Measurements from ENCODE around the gene VAMP7. TPM values are rescaled to one million over a fixed set of nuclear protein-coding genes. Genes with fewer than 3 reads are reported as not detected.
A peak's percentile ranks its signal among the peaks of the same experiment; 100 is the strongest.

VAMP7 gene
- total RNA-seq, 1 experiment from 2014 or later: 19.9 TPM

- Histone ChIP-seq H4K91ac (ENCODE audit: insufficient read length, low read depth, low read length) (no peak overlapping the region), H3K27ac (ENCODE audit: insufficient read length, low read depth, low read length) (no peak overlapping the region)
- peak overlapping the region; percentile 90 to 94 for H3K4me3 Mint-ChIP-seq
Measured at GRCh38 chrX:155880586-155881157, 473 bp upstream of the VAMP7 start.

More at GRCh38 chrX:155880586-155881157, 473 bp upstream of the VAMP7 start:
- no peak for TF ChIP-seq CTCF (conservative IDR thresholded peaks at IDR 0.05)
- Mint-ChIP-seq H3K27me3 (ENCODE audit: low read depth) (peaks cover 19% of the 10 kb centered on the region), H3K36me3 (ENCODE audit: insufficient read depth in 1 of 3, low read depth in 3 of 3) (no peaks in the 10 kb centered on the region; a peak in 1 of 7 replicates), H3K27ac (peak overlapping the region in 1 of 3 experiments; percentile 46; a peak in 1 of 7 replicates), H3K9me3 (peaks cover 50 to 61% of the 10 kb centered on the region in 2 experiments), H3K4me1 (peaks cover 0 to 3% of the 10 kb centered on the region in 2 experiments; a peak in 2 of 4 replicates)
- Histone ChIP-seq H3T11ph (ENCODE audit: low read length) (no peak overlapping the region), H3K27me3 (ENCODE audit: insufficient read depth, low read length) (no peaks in the 10 kb centered on the region), H3K14ac (ENCODE audit: insufficient read depth, low read length) (no peak overlapping the region), H3K56ac (ENCODE audit: insufficient read length, low read depth, low read length) (no peak overlapping the region), H4K20me1 (ENCODE audit: control insufficient read depth, insufficient read depth, insufficient read length) (no peaks in the 10 kb centered on the region), H2AFZ (ENCODE audit: low read length) (no peak overlapping the region), H2BK12ac (ENCODE audit: insufficient read length, low read depth, low read length) (no peak overlapping the region), H2BK5ac (ENCODE audit: insufficient read length, low read length) (no peak overlapping the region), H2BK120ac (ENCODE audit: low read depth, low read length, poor library complexity, severe bottlenecking) (no peak overlapping the region), H2BK15ac (ENCODE audit: low read depth, low read length) (no peak overlapping the region), H3K23ac (ENCODE audit: insufficient read length, low read depth, low read length) (no peak overlapping the region), H3K4ac (ENCODE audit: low read depth, low read length) (no peak overlapping the region), H4K8ac (replicated peaks; ENCODE audit: insufficient read length, low read depth, low read length) (no peak overlapping the region), H2BK20ac (ENCODE audit: low read depth, low read length, poor library complexity, severe bottlenecking) (no peak overlapping the region), H4K5ac (ENCODE audit: insufficient read length, low read depth, low read length) (no peak overlapping the region), H3K9me3 (ENCODE audit: control insufficient read depth, low read depth, low read length) (peaks cover 10% of the 10 kb centered on the region), H3K23me2 (ENCODE audit: insufficient read length, low read depth, low read length, poor library complexity, severe bottlenecking) (peaks cover 3% of the 10 kb centered on the region), H3K18ac (ENCODE audit: insufficient read length, low read depth, low read length) (no peak overlapping the region), H3K79me2 (ENCODE audit: insufficient read depth, low read length) (no peaks in the 10 kb centered on the region), H3K4me1 (ENCODE audit: insufficient read depth, low read length) (no peaks in the 10 kb centered on the region), H3K9ac (ENCODE audit: extremely low read depth, insufficient read length, low read length) (no peak overlapping the region), H3K79me1 (ENCODE audit: insufficient read depth, low read depth, low read length, poor library complexity, severe bottlenecking) (no peaks in the 10 kb centered on the region), H3K4me2 (ENCODE audit: insufficient read depth, insufficient read length, low read length) (peak overlapping the region; percentile 82), H2AK5ac (ENCODE audit: insufficient read length, low read length) (no peak overlapping the region)
- no peak for DNase-seq
- WGBS (ENCODE audit: extremely low coverage, insufficient read length, low lambda C conversion rate): no CpG with 5 or more reads among the region's 13 CpGs

All from H9 (cell line).